Fibroblast of skin of right biceps (primary cell): ENCODE measurements around the gene HAPLN1.
A peak's percentile ranks its signal among the peaks of the same experiment; 100 is the strongest.

Source experiments
- DNase-seq: peaks from one replicate; pipeline ENCODE4 v3.0.0-alpha.2; 2013

The HAPLN1 gene

GRCh38 chr5:83715236-83716065, 5.2 kb downstream of the HAPLN1 start:
- DNase-seq = peak; percentile 16

GRCh38 chr5:83714810-83715209, 5.8 kb downstream of the HAPLN1 start:
- DNase-seq = no peak

GRCh38 chr5:83711982-83712601, 8.6 kb downstream of the HAPLN1 start:
- DNase-seq = peak; percentile 28

- no peak for DNase-seq
Observed at GRCh38 chr5:83709973-83710372, 10.7 kb downstream of the HAPLN1 start.

GRCh38 chr5:83708170-83708569, 12.5 kb downstream of the HAPLN1 start:
- DNase-seq = no peak

GRCh38 chr5:83703059-83703458, 17.6 kb downstream of the HAPLN1 start:
- no peak for DNase-seq

GRCh38 chr5:83701886-83702285, 18.8 kb downstream of the HAPLN1 start:
- peak; percentile 15 for DNase-seq

GRCh38 chr5:83689881-83690280, 30.8 kb downstream of the HAPLN1 start:
- DNase-seq = no peak

- DNase-seq = no peak
Observed at GRCh38 chr5:83688281-83688680, 32.4 kb downstream of the HAPLN1 start.

- DNase-seq = no peak
Observed at GRCh38 chr5:83687124-83687619, 33.5 kb downstream of the HAPLN1 start.

- no peak for DNase-seq
Observed at GRCh38 chr5:83686251-83686650, 34.4 kb downstream of the HAPLN1 start.

GRCh38 chr5:83683836-83684235, 36.8 kb downstream of the HAPLN1 start:
- no peak for DNase-seq

GRCh38 chr5:83672646-83673045, 48.0 kb downstream of the HAPLN1 start:
- DNase-seq = no peak

- DNase-seq = no peak
Observed at GRCh38 chr5:83672158-83672557, 48.5 kb downstream of the HAPLN1 start.

- no peak for DNase-seq
Observed at GRCh38 chr5:83665631-83666030, 55.0 kb downstream of the HAPLN1 start.

GRCh38 chr5:83662558-83662957, 58.1 kb downstream of the HAPLN1 start:
- no peak for DNase-seq

- no peak for DNase-seq
Observed at GRCh38 chr5:83657807-83658525, 62.7 kb downstream of the HAPLN1 start.

- DNase-seq = peak; percentile 11
Observed at GRCh38 chr5:83654427-83654994, 66.1 kb downstream of the HAPLN1 start.

- DNase-seq = no peak
Observed at GRCh38 chr5:83653669-83654068, 67.0 kb downstream of the HAPLN1 start.

GRCh38 chr5:83645936-83646335, 74.7 kb downstream of the HAPLN1 start:
- no peak for DNase-seq

- no peak for DNase-seq
Observed at GRCh38 chr5:83644301-83644700, 76.4 kb downstream of the HAPLN1 start.

- no peak for DNase-seq
Observed at GRCh38 chr5:83641946-83642345, 78.7 kb downstream of the HAPLN1 start.

GRCh38 chr5:83639911-83640310, 80.7 kb downstream of the HAPLN1 start:
- no peak for DNase-seq
